ENCODE data around the gene IP6K3. TPM values are rescaled to one million over a fixed set of nuclear protein-coding genes. Genes with fewer than 3 reads are reported as not detected.

Gene IP6K3
- total and polyA plus RNA-seq, 2 donors = 0.95 to 2.4 TPM

DNA sequence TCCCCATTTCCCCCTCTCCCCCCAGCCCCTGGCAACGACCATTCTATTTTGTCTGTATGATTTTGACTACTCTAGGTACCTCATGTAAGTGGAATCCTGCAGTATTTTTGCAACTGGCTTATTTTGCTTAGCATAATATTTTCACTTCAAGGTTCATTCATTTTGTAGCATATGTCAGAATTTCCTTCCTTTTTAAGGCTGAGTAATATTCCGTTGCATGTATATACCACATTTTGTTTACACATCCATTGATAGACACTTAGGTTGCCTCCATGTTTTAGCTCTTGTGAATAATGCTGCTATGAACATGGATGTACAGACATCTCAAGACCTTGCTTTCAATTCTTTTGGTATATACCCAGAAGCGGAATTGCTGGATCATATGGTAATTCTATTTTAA, 33.8 kb downstream of the IP6K3 start:
- DNase-seq (ENCODE audit: extremely low spot score) = no peak
- H3K4me3 ChIP-seq (ENCODE audit: low read depth, low read length) = no peak overlapping the region
- H3K27ac ChIP-seq (ENCODE audit: low read depth) = no peak overlapping the region
- 88% methylated on average over 3 of the region's 3 CpGs for WGBS
- H3K36me3 ChIP-seq (ENCODE audit: insufficient read depth) = no peaks in the 10 kb centered on the region
- H3K4me1 ChIP-seq (ENCODE audit: insufficient read depth) = peaks cover 2% of the 10 kb centered on the region

DNA sequence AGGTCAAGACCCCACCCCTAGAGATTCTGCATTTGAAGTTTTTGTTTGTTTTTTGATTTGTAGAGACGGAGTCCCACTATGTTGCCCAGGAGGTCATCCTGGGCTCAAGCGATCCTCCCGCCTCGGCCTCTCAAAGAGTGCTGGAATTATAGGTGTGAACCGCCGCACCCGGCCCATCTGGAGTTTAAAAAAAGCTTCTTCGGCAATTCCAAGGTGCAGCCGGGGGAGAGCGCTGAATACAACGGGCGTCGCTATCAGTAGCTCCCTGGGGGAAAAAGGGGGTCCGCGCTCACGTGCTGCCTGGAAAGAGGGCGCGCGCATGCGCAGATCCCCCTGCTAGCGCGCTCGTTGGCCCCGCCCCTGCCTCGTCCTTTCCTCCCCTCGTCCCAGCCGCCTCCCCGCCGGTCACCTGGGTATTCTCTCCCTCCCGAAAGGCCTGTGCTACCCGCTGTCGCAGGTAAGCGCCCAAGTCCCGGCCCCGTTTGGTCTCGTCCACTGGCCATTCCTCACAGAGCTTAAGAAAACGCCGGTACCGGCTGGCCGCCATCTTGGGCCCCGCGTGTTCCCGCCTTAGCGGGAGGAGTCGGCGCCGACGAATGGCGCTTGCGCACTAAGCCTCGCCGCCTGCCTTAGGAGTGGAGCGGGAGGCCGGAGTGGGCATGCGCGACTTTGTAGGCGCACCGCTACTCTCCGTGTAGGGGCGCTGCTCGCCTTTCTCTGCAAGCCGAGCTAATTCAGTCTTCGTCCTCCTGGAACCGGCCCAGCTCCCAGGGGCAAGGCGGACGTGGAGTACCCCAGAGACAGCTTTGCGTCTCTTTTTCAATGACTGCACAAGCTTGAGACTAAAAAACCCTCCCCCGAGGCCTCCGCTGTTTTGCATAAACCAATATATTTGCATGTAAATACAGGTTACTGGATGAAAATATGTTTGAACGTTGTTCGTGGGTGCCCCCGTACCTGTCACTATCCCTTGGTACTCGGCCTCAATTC, 35.3 kb downstream of the IP6K3 start, which contains the start of gene UQCC2:
TSS of gene UQCC2 (minus strand) at position 561 of the 990 bp plus-strand sequence. CDS start at position 547, 14 bp downstream.
- DNase-seq (ENCODE audit: extremely low spot score) = peak; percentile 92
- H3K27ac ChIP-seq (ENCODE audit: low read depth) = peak within 1 kb of the TSS; percentile 83
- peak within 1 kb of the TSS; percentile 59 for H3K4me3 ChIP-seq (ENCODE audit: low read depth, low read length)
- no peaks in the 10 kb centered on the region for H3K36me3 ChIP-seq (ENCODE audit: insufficient read depth)
- WGBS = 2% methylated on average over 73 of the region's 73 CpGs
- peaks cover 2% of the 10 kb centered on the region for H3K4me1 ChIP-seq (ENCODE audit: insufficient read depth)

DNA sequence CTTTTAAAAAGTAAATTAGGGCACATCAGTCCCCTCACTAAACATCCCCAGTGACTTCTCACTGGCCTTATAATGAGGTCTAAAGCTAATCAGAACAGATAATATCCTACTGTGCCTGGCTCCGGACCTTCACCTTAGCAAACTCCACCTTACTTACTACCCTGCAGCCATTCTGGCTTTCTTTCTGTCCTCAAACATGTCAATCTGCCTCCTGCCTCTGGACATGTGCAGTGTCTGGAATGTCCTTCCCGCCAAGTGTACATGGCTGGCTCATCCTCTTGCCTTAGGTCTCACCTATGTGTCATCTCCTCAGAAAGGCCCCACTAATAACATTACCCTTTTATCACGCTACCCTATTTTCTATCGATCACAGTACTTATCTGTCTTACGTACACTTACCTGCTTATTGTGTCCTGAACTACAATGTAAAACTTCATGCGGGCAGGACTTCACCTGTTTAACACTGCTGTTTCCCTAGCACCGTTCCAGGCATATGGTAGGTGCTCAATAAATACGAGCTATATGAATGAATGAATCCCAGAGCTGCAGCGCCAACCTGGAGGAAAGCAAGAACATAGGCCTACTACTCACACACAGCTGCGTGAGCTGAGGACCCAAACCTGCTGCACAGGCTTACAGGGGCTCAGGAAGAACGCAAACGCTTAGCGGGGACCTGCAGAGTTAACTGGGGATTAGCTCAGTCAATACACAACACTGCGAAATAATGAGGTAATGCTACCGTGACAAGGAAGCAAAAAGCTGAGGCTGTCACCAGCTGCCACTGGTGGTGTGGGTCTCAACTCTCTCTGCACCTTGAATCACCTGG, 36.2 kb downstream of the IP6K3 start:
- H3K36me3 ChIP-seq (ENCODE audit: insufficient read depth) = no peaks in the 10 kb centered on the region
- WGBS = 79% methylated on average over 15 of the region's 15 CpGs
- DNase-seq (ENCODE audit: extremely low spot score) = no peak
- H3K4me1 ChIP-seq (ENCODE audit: insufficient read depth) = peaks cover 2% of the 10 kb centered on the region
- peak overlapping the region; percentile 59 for H3K4me3 ChIP-seq (ENCODE audit: low read depth, low read length)
- no peak overlapping the region for H3K27ac ChIP-seq (ENCODE audit: low read depth)

DNA sequence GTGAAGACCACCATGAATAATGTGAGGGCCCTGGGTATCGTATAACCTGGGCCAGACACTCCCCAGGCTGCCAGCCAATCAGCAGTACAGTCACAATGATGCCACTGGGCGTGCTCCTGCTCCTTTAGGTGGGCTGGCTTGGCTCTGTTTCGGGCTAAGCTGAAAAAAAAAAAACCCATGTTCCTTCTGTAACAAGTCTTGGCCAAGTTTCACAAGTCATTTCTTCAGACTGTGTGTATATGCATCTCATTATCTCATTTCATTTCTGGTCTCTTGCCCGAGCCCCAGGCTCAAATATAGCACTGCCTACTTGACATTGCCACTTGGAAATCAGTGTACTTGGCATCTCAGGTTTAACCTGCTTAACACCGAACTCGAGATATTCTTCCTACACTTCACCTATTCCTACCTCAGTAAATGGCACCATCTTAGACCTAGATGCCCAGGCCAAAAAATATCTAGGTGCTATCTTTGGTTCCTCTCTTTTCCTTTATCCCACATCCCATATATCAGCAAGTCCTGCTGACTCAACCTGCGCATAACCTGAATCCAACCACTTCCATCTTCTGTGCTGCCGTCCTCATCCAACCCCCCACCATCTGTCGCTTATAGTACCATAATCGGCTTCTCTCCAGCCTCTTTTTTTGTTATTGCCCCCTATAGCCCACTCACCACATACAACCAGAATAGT, 37.0 kb downstream of the IP6K3 start:
- DNase-seq (ENCODE audit: extremely low spot score) = no peak
- Histone ChIP-seq H3K27ac (ENCODE audit: low read depth) (no peak overlapping the region), H3K36me3 (ENCODE audit: insufficient read depth) (no peaks in the 10 kb centered on the region), H3K4me1 (ENCODE audit: insufficient read depth) (peaks cover 2% of the 10 kb centered on the region), H3K4me3 (ENCODE audit: low read depth, low read length) (no peak overlapping the region)
- WGBS = 89% methylated on average over 10 of the region's 10 CpGs

DNA sequence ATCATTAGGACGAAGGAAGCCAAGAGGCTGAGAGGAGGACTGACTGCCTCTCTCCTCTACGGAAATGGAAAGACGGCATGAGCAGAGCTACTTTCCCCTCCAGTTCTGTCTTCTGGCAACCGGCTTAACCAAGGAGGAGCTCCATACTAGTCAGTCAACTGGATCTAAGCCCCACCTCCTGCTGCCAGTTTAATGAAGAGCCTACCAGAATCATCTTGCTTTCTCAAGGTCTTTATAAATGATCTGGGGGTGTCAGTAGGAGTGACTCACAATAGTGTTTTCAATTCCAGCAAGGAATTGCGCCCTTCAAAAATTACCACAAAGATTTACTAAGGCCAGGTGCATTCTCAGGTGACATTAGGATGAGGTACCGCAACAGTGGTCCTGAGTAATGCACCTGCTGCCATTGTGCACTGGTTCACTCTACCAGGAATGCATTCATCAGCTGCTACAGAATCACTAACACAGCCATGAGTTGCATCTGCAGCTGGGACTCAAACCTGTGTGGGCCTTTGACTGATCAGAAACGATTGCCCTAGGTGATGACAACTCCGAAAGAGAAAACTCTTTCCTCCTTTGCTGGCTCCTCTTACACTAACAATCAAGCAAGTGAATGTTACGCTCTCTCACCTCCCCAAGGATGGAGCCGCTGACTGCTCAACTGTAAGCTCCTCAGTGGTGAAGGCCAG, 38.0 kb downstream of the IP6K3 start:
- H3K27ac ChIP-seq (ENCODE audit: low read depth) = no peak overlapping the region
- WGBS = 93% methylated on average over 10 of the region's 10 CpGs
- H3K4me3 ChIP-seq (ENCODE audit: low read depth, low read length) = no peak overlapping the region
- H3K36me3 ChIP-seq (ENCODE audit: insufficient read depth) = no peaks in the 10 kb centered on the region
- H3K4me1 ChIP-seq (ENCODE audit: insufficient read depth) = peaks cover 2% of the 10 kb centered on the region
- no peak for DNase-seq (ENCODE audit: extremely low spot score)

DNA sequence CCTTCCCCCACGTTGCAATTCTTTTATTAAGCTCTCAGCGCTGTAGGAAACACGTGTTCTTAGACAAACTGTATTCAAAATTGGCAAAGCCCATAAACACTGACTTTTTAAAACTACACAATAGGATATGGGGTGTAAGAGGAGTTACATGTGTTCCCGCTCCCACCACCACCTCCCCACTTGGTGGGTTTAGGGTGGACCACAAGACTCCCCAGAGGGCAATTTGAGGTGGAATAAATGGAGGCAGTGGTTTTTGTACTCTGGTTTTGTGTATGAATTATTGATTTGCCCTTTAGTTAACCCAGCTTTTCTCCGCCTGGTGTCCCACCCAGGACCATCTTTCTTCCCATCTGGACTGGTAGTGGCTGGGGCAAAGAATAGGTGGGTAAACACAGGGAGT, 38.9 kb downstream of the IP6K3 start:
- DNase-seq (ENCODE audit: extremely low spot score) = no peak
- WGBS = 90% methylated on average over 5 of the region's 5 CpGs
- Histone ChIP-seq H3K27ac (ENCODE audit: low read depth) (no peak overlapping the region), H3K36me3 (ENCODE audit: insufficient read depth) (no peaks in the 10 kb centered on the region), H3K4me3 (ENCODE audit: low read depth, low read length) (no peak overlapping the region), H3K4me1 (ENCODE audit: insufficient read depth) (peaks cover 2% of the 10 kb centered on the region)

DNA sequence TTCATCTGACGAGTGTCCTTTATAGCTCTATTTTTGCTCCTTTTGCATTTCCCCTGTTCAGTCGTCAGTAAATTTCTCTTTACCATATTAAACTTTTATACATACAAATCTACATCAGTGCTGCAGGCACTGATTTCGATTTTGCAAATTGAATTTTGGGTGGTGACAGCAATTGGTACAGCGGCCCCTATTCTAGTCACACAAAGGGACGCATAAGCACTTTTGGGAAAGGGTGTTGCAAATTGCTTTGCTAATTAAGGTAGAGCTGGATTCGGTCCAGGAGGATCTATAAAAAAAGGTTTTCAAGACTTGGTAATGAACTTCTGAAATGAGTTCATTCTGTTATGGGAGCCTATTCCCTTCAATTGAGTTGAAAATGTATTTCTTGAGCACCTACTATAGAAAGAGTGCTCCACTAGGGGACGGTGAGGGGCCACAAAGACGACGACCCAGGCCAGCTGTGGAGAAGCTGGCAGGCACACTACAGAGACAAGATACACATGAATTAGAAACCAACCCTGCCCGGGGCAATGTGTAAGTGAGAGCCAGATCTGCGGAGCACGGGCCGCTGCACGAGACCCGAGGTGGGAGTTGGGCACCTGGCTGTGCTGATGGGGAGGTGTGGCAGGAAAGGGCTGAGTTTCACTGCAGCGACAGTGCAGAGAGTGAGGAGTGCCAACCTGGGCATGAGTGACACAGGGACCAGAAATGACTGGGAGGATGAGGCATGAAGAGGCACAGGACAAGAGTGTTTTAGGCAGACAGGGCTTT, 40.6 kb downstream of the IP6K3 start:
- 87% methylated on average over 16 of the region's 16 CpGs for WGBS
- no peak overlapping the region for H3K27ac ChIP-seq (ENCODE audit: low read depth)

DNA sequence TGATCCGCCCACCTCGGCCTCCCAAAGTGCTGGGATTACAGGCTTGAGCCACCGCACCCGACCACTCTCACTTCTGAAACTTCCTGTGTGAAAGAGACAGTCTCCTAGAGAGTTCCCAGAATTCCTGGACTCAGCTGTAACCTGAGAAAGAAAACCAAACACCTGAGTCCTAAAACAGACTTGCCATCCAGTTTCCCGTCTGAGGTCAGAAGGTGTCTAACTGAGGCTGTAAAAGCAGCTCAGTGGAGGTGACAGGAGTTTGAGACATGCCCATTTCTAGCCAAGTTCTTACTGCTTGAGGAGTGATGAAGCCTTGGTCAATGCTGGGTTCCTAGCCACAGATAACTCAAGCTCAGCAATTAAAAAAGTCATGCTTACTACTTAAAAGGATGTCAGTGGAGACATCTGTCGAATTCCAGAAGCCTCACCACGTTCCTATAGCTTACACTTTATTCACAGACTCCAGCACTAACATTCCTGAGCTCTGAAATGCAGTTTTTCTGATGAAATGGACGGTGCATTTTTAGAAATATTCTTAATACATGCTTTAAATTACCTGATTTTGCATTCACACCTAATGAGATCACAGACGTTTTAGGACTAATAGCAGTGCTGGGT, 41.3 kb downstream of the IP6K3 start:
- H3K27ac ChIP-seq (ENCODE audit: low read depth) = no peak overlapping the region
- H3K4me3 ChIP-seq (ENCODE audit: low read depth, low read length) = no peak overlapping the region
- H3K36me3 ChIP-seq (ENCODE audit: insufficient read depth) = no peaks in the 10 kb centered on the region
- DNase-seq (ENCODE audit: extremely low spot score) = no peak
- 79% methylated on average over 9 of the region's 9 CpGs for WGBS
- no peaks in the 10 kb centered on the region for H3K4me1 ChIP-seq (ENCODE audit: insufficient read depth)

More for the DNA sequence above, 40.6 kb downstream of the IP6K3 start:
- H3K4me1 ChIP-seq (ENCODE audit: insufficient read depth) = peaks cover 2% of the 10 kb centered on the region
- no peaks in the 10 kb centered on the region for H3K36me3 ChIP-seq (ENCODE audit: insufficient read depth)
- no peak for DNase-seq (ENCODE audit: extremely low spot score)
- H3K4me3 ChIP-seq (ENCODE audit: low read depth, low read length) = no peak overlapping the region

DNA sequence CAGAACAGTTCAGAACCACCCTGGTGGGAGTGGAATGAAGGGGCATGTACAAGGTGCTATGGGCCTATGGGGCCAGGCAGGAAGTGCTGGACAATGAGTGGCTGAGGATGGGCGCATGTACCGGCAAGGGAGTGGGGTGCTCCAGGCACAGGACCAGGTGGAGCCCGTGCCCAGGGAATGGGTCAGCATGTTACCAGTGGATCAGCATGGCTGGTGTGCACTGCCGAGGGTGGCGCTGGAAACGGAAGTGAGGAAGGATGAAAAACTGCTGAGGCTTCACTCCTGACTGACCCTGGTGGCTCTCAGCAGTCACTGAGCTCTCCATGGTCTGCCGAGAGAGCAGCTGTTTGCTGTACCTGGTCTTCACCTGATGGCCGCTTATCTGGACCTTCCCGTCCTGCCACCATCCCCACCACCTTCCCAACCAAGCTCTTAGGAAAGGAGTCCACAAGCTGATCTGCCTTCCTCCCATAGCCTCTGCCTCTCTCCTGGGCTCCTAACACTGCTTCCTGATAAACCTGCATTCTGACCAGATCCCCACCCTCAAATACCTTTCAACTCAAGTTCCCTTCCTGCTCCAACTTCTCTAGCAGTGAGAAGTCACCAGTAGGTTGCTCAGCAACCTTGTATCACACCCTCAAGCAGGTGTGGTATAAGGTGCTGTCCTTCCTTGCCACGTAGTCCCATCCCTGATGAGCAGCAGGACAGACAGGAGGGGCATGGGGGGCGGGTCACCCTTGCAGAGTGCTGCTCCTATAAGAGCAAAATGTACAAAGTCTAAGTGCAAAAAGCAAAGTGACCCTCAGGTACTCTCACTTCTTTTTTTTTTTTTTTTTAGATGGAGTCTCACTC, 42.3 kb downstream of the IP6K3 start:
- no peak overlapping the region for H3K4me3 ChIP-seq (ENCODE audit: low read depth, low read length)
- H3K27ac ChIP-seq (ENCODE audit: low read depth) = no peak overlapping the region
- H3K36me3 ChIP-seq (ENCODE audit: insufficient read depth) = no peaks in the 10 kb centered on the region
- no peak for DNase-seq (ENCODE audit: extremely low spot score)
- 91% methylated on average over 11 of the region's 11 CpGs for WGBS
- no peaks in the 10 kb centered on the region for H3K4me1 ChIP-seq (ENCODE audit: insufficient read depth)

DNA sequence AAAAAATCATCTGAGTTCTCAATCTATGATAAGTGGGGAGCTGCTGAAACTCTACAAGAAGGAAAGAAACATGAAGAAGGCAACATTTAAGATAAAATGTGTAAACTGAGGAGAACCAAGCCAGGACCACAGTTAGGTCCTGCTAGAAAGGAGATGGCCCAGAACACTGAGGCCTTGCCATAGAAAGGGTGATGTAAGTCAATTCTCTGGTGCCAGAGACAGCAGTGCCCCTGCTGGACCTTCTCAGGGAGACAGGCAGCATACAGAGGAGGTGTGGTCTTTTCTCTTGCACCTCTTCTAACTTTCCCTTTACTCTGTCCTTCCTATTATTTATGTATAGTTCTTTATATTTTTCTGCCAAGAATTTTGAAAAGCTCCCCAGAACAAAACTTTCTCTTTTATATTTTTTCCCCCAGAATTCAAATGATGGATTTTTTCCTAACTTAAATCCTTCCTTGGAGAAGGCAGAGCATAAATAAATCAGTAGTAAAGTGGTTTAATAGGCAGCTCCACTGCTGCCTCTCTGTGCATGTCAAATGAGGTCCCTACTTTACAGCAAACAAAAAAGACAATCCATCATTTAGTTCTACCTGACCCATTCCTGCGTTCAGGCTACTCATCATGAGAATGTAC, 44.2 kb downstream of the IP6K3 start:
- 79% methylated on average over 1 of the region's 1 CpG for WGBS
- H3K4me3 ChIP-seq (ENCODE audit: low read depth, low read length) = no peak overlapping the region
- no peaks in the 10 kb centered on the region for H3K36me3 ChIP-seq (ENCODE audit: insufficient read depth)
- H3K4me1 ChIP-seq (ENCODE audit: insufficient read depth) = no peaks in the 10 kb centered on the region
- no peak for DNase-seq (ENCODE audit: extremely low spot score)
- H3K27ac ChIP-seq (ENCODE audit: low read depth) = no peak overlapping the region
